K562 (cell line): ENCODE measurements around the gene THAP11. TPM values are rescaled to one million over a fixed set of nuclear protein-coding genes. Genes with fewer than 3 reads are reported as not detected.
A peak's percentile ranks its signal among the peaks of the same experiment; 100 is the strongest.

Source experiments
- C11orf30 ChIP-seq: fragments of 450-650 bp; IDR thresholded peaks from 2 replicates; pipeline ENCODE4 v1.6.1; 2016; ENCODE audit warnings: low read depth, mild to moderate bottlenecking
- MCM7 ChIP-seq, 2 experiments: fragments of 450-650 bp; IDR thresholded peaks; 2 replicates each; pipeline ENCODE4 v1.6.1; 2016 to 2018
- SMAD1 ChIP-seq: fragments of 150-350 bp; IDR thresholded peaks from 2 replicates; pipeline ENCODE4 v1.6.1; 2014; ENCODE audit warnings: low read length, low read depth; ENCODE audit not compliant: partially characterized antibody
- SMAD3 ChIP-seq: fragments of 450-650 bp; formaldehyde crosslinking; conservative IDR thresholded peaks from 2 replicates; pipeline ENCODE4 v1.4.0; 2020; ENCODE audit warnings: mild to moderate bottlenecking
- ZNF184 ChIP-seq: sonication (generic); formaldehyde crosslinking; IDR thresholded peaks from 2 replicates; pipeline ENCODE4 v1.5.0; 2020; ENCODE audit warnings: missing genetic modification reagents
- ZNF324 ChIP-seq: fragments of 250-450 bp; sonication (Bioruptor Pico); IDR thresholded peaks from 2 replicates; pipeline ENCODE4 v1.4.0; 2020; ENCODE audit warnings: mild to moderate bottlenecking
- polyA plus RNA-seq, 8 experiments: library from polyadenylated mRNA; depleted of rRNA in 4 of 8; stranded (reverse) in 5 of 8; unstranded in 3 of 8; fragments of >200 nt; fragmentation: Nextera tagmentation in 2 of 8; fragmentation: Illumina TruSeq in 1 of 8; extraction: Ambion mirVana in 2 of 8; extraction: Trizol in 1 of 8; gene quantifications; 2 replicates each; pipeline versions ENCODE4 v1.2.1 to v1.2.3, GENCODE V29; 2011 to 2014; ENCODE audit warnings: inconsistent platforms in 1 of 8, missing spikeins in 1 of 8
- total RNA-seq, 7 experiments: library from RNA; depleted of rRNA in 6 of 7; stranded (reverse); fragments of >200 nt in 6 of 7; fragmentation: Illumina TruSeq in 2 of 7; extraction: Trizol in 2 of 7; gene quantifications; 2 replicates each; pipeline versions ENCODE4 v1.2.1 to v1.2.3, GENCODE V29; 2011 to 2021; ENCODE audit warnings: low replicate concordance in 1 of 7
- TF ChIP-seq, protein P1 (sequence below): conservative IDR thresholded peaks from 2 replicates; pipeline ENCODE4 v1.6.1; 2011; ENCODE audit warnings: low read depth, mild to moderate bottlenecking, low read length; ENCODE audit not compliant: control insufficient read depth
- TF ChIP-seq, protein P2 (sequence below): sonication (generic); formaldehyde crosslinking; IDR thresholded peaks from 2 replicates; pipeline ENCODE4 v1.5.0; 2020; ENCODE audit warnings: missing genetic modification reagents
- TF ChIP-seq, protein P3 (sequence below): fragments of 450-650 bp; IDR thresholded peaks from 2 replicates; pipeline ENCODE4 v1.6.1; 2016; ENCODE audit warnings: mild to moderate bottlenecking, moderate library complexity
- TF ChIP-seq, protein P4 (sequence below): fragments of 200-800 bp; sonication (Bioruptor generic); IDR thresholded peaks from 2 replicates; pipeline ENCODE4 v1.6.1; 2017; ENCODE audit warnings: missing genetic modification characterization, missing compliant biosample characterization

The THAP11 gene
- total and polyA plus RNA-seq, 9 of the 15 experiments (the other 6 are each of a cell fraction or from before 2014, with no cell fraction given) = 2.4 to 31.6 (median 21.4) TPM

DNA sequence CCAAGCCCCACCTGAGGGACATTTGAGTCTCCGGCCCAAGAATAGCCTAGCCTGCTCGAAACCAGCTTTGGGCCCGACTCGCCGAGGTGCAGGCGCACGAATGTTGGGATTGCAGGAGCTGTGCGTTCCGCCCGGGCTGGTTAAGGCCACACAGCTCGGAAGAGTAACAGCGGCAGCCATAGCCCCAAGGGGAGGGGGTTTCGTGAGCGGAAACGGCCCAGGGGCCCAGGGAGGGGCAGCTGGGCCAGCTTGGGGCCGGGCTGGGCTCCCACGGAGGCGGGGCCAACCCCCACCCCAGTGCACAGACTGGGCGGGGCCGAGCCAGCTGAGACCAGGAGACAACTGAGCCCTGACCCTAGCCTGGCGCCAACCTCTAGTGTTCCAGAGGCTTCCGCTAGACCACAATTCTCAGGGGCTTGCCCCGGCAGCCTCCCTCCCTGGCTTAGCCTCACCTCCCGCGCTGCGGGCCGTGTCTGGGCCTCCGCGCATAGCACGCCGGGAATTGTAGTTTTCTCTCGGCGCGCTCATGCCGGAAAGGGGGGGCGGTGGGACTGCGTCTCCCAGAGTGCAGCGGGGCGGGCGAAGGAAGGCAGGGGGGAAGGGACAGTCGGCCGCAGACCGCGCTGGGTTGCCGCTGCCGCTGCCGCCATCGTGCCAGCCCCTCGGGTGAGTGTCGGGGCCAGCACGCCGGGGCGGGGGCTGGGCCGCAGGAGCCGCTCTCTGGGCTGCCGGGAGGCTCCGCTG, 4.4 kb downstream of the THAP11 start, which contains the start of gene NUTF2 (continued):
- TF ChIP-seq SMAD3 = no peak
- TF ChIP-seq, protein P1, sequence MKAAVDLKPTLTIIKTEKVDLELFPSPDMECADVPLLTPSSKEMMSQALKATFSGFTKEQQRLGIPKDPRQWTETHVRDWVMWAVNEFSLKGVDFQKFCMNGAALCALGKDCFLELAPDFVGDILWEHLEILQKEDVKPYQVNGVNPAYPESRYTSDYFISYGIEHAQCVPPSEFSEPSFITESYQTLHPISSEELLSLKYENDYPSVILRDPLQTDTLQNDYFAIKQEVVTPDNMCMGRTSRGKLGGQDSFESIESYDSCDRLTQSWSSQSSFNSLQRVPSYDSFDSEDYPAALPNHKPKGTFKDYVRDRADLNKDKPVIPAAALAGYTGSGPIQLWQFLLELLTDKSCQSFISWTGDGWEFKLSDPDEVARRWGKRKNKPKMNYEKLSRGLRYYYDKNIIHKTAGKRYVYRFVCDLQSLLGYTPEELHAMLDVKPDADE = peak; percentile 98
- TF ChIP-seq C11orf30 = no peak
- TF ChIP-seq ZNF324 (CRISPR knock-in tag) = no peak
- TF ChIP-seq, protein P2, sequence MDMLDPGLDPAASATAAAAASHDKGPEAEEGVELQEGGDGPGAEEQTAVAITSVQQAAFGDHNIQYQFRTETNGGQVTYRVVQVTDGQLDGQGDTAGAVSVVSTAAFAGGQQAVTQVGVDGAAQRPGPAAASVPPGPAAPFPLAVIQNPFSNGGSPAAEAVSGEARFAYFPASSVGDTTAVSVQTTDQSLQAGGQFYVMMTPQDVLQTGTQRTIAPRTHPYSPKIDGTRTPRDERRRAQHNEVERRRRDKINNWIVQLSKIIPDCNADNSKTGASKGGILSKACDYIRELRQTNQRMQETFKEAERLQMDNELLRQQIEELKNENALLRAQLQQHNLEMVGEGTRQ (CRISPR knock-in tag) = no peak
- TF ChIP-seq, protein P3, sequence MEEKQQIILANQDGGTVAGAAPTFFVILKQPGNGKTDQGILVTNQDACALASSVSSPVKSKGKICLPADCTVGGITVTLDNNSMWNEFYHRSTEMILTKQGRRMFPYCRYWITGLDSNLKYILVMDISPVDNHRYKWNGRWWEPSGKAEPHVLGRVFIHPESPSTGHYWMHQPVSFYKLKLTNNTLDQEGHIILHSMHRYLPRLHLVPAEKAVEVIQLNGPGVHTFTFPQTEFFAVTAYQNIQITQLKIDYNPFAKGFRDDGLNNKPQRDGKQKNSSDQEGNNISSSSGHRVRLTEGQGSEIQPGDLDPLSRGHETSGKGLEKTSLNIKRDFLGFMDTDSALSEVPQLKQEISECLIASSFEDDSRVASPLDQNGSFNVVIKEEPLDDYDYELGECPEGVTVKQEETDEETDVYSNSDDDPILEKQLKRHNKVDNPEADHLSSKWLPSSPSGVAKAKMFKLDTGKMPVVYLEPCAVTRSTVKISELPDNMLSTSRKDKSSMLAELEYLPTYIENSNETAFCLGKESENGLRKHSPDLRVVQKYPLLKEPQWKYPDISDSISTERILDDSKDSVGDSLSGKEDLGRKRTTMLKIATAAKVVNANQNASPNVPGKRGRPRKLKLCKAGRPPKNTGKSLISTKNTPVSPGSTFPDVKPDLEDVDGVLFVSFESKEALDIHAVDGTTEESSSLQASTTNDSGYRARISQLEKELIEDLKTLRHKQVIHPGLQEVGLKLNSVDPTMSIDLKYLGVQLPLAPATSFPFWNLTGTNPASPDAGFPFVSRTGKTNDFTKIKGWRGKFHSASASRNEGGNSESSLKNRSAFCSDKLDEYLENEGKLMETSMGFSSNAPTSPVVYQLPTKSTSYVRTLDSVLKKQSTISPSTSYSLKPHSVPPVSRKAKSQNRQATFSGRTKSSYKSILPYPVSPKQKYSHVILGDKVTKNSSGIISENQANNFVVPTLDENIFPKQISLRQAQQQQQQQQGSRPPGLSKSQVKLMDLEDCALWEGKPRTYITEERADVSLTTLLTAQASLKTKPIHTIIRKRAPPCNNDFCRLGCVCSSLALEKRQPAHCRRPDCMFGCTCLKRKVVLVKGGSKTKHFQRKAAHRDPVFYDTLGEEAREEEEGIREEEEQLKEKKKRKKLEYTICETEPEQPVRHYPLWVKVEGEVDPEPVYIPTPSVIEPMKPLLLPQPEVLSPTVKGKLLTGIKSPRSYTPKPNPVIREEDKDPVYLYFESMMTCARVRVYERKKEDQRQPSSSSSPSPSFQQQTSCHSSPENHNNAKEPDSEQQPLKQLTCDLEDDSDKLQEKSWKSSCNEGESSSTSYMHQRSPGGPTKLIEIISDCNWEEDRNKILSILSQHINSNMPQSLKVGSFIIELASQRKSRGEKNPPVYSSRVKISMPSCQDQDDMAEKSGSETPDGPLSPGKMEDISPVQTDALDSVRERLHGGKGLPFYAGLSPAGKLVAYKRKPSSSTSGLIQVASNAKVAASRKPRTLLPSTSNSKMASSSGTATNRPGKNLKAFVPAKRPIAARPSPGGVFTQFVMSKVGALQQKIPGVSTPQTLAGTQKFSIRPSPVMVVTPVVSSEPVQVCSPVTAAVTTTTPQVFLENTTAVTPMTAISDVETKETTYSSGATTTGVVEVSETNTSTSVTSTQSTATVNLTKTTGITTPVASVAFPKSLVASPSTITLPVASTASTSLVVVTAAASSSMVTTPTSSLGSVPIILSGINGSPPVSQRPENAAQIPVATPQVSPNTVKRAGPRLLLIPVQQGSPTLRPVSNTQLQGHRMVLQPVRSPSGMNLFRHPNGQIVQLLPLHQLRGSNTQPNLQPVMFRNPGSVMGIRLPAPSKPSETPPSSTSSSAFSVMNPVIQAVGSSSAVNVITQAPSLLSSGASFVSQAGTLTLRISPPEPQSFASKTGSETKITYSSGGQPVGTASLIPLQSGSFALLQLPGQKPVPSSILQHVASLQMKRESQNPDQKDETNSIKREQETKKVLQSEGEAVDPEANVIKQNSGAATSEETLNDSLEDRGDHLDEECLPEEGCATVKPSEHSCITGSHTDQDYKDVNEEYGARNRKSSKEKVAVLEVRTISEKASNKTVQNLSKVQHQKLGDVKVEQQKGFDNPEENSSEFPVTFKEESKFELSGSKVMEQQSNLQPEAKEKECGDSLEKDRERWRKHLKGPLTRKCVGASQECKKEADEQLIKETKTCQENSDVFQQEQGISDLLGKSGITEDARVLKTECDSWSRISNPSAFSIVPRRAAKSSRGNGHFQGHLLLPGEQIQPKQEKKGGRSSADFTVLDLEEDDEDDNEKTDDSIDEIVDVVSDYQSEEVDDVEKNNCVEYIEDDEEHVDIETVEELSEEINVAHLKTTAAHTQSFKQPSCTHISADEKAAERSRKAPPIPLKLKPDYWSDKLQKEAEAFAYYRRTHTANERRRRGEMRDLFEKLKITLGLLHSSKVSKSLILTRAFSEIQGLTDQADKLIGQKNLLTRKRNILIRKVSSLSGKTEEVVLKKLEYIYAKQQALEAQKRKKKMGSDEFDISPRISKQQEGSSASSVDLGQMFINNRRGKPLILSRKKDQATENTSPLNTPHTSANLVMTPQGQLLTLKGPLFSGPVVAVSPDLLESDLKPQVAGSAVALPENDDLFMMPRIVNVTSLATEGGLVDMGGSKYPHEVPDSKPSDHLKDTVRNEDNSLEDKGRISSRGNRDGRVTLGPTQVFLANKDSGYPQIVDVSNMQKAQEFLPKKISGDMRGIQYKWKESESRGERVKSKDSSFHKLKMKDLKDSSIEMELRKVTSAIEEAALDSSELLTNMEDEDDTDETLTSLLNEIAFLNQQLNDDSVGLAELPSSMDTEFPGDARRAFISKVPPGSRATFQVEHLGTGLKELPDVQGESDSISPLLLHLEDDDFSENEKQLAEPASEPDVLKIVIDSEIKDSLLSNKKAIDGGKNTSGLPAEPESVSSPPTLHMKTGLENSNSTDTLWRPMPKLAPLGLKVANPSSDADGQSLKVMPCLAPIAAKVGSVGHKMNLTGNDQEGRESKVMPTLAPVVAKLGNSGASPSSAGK = no peak
- peak; percentile 16 for TF ChIP-seq SMAD1
- no peak for TF ChIP-seq ZNF184 (CRISPR knock-in tag)
- TF ChIP-seq MCM7 (IDR thresholded peaks at IDR 0.05) = no peak
- TF ChIP-seq, protein P4, sequence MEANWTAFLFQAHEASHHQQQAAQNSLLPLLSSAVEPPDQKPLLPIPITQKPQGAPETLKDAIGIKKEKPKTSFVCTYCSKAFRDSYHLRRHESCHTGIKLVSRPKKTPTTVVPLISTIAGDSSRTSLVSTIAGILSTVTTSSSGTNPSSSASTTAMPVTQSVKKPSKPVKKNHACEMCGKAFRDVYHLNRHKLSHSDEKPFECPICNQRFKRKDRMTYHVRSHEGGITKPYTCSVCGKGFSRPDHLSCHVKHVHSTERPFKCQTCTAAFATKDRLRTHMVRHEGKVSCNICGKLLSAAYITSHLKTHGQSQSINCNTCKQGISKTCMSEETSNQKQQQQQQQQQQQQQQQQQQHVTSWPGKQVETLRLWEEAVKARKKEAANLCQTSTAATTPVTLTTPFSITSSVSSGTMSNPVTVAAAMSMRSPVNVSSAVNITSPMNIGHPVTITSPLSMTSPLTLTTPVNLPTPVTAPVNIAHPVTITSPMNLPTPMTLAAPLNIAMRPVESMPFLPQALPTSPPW (CRISPR knock-in tag) = peak; percentile 99
